IMR-90 (cell line): ENCODE measurements around the gene PDGFRA. TPM values are rescaled to one million over a fixed set of nuclear protein-coding genes. Genes with fewer than 3 reads are reported as not detected.

ENCODE experiments used
- ATAC-seq: fragments of 200-7000 bp; cut with Tn5 transposase; 2 replicates; pipeline ENCODE4 v1.9.1; 2020; ENCODE audit warnings: low read depth, mild to moderate bottlenecking, moderate library complexity
- BruUV-seq: library from RNA; stranded (reverse); fragments of 400-500 nt; replicated peaks from 2 replicates; lab custom pipeline; 2021; lab: Mats Ljungman, UMichigan
- CTCF ChIA-PET: fragments of 300-600 bp; formaldehyde crosslinking; extraction: SDS; loops from one replicate; lab custom pipeline; 2021; ENCODE audit warnings: antibody characterized with exemption; lab: Yijun Ruan, JAX
- POLR2A ChIA-PET: fragments of 300-600 bp; sonication (Branson Sonifier 250); formaldehyde crosslinking; loops from one replicate; lab custom pipeline; 2022; ENCODE audit warnings: antibody characterized with exemption; ENCODE audit not compliant: unreplicated experiment; lab: Charles Lee
- DNase-seq: peaks from one replicate; pipeline ENCODE4 v3.0.0; 2013
- H2AFZ ChIP-seq: replicated peaks from 2 replicates; pipeline ENCODE3; 2013; ENCODE audit warnings: low read length, mild to moderate bottlenecking; ENCODE audit not compliant: poor library complexity
- H2AK5ac ChIP-seq: 2 replicates; pipeline ENCODE4 v1.6.1; 2013; ENCODE audit warnings: low read depth, low read length, inconsistent platforms
- H2AK9ac ChIP-seq: replicated peaks from 2 replicates; pipeline ENCODE3; 2013; ENCODE audit warnings: mild to moderate bottlenecking, low read depth, low read length, moderate library complexity; ENCODE audit not compliant: poor library complexity
- H2BK120ac ChIP-seq: 2 replicates; pipeline ENCODE4 v1.6.1; 2013; ENCODE audit warnings: low read depth, low read length, inconsistent platforms
- H2BK15ac ChIP-seq: 3 replicates; pipeline ENCODE4 v1.6.1; 2013; ENCODE audit warnings: low read depth, low read length, inconsistent platforms
- H2BK20ac ChIP-seq: 2 replicates; pipeline ENCODE4 v1.6.1; 2013; ENCODE audit warnings: low read depth, mild to moderate bottlenecking, inconsistent platforms, low read length, moderate library complexity
- H2BK5ac ChIP-seq: 2 replicates; pipeline ENCODE4 v1.6.1; 2013; ENCODE audit warnings: mild to moderate bottlenecking, low read depth, low read length, inconsistent platforms; ENCODE audit not compliant: poor library complexity, severe bottlenecking
- H3K14ac ChIP-seq: replicated peaks from 2 replicates; pipeline ENCODE4 v1.6.1; 2013; ENCODE audit warnings: low read depth, low read length, inconsistent platforms
- H3K18ac ChIP-seq: 2 replicates; pipeline ENCODE4 v1.6.1; 2013; ENCODE audit warnings: low read depth, low read length, control low read depth
- H3K23ac ChIP-seq: 2 replicates; pipeline ENCODE4 v1.6.1; 2013; ENCODE audit warnings: low read depth, low read length, inconsistent platforms
- H3K27ac ChIP-seq: 2 replicates; pipeline ENCODE4 v1.5.1; 2013; ENCODE audit warnings: mild to moderate bottlenecking, control low read depth, low read length; ENCODE audit not compliant: insufficient read depth
- H3K27me3 ChIP-seq: 2 replicates; pipeline ENCODE4 v1.6.1; 2013; ENCODE audit warnings: low read length; ENCODE audit not compliant: control insufficient read depth, insufficient read depth
- H3K36me3 ChIP-seq: 2 replicates; pipeline ENCODE4 v1.6.1; 2013; ENCODE audit warnings: low read length, mixed read lengths; ENCODE audit not compliant: control insufficient read depth, insufficient read depth
- H3K4ac ChIP-seq: 2 replicates; pipeline ENCODE4 v1.6.1; 2013; ENCODE audit warnings: low read depth, low read length, inconsistent platforms
- H3K4me1 ChIP-seq: 2 replicates; pipeline ENCODE4 v1.6.1; 2013; ENCODE audit warnings: low read length, mixed read lengths; ENCODE audit not compliant: control insufficient read depth, insufficient read depth
- H3K4me2 ChIP-seq: 2 replicates; pipeline ENCODE4 v1.6.1; 2013; ENCODE audit warnings: low read depth, mild to moderate bottlenecking, control low read depth, low read length, moderate library complexity
- H3K4me3 ChIP-seq: 2 replicates; pipeline ENCODE4 v1.5.1; 2013; ENCODE audit warnings: low read depth, mild to moderate bottlenecking, control low read depth, low read length, moderate library complexity; ENCODE audit not compliant: insufficient read depth
- H3K56ac ChIP-seq: 2 replicates; pipeline ENCODE4 v1.6.1; 2013; ENCODE audit warnings: low read length, inconsistent platforms; ENCODE audit not compliant: insufficient read depth; ENCODE audit errors: extremely low read depth
- H3K79me1 ChIP-seq, 2 experiments: 2 replicates each; pipeline ENCODE4 v1.6.1; 2013; ENCODE audit warnings: low read length in 2 of 2, inconsistent platforms in 1 of 2, low read depth in 1 of 2
- H3K9ac ChIP-seq: 2 replicates; pipeline ENCODE4 v1.6.1; 2013; ENCODE audit warnings: low read depth, low read length, control low read depth
- H3K9me1 ChIP-seq: 2 replicates; pipeline ENCODE4 v1.6.1; 2013; ENCODE audit warnings: low read length, inconsistent platforms; ENCODE audit not compliant: insufficient read depth
- H3K9me3 ChIP-seq: 2 replicates; pipeline ENCODE4 v1.6.1; 2013; ENCODE audit warnings: low read length; ENCODE audit not compliant: control insufficient read depth, insufficient read depth
- H4K20me1 ChIP-seq: 2 replicates; pipeline ENCODE4 v1.6.1; 2013; ENCODE audit warnings: low read length, inconsistent platforms; ENCODE audit not compliant: insufficient read depth
- H4K5ac ChIP-seq: 2 replicates; pipeline ENCODE4 v1.6.1; 2013; ENCODE audit warnings: mild to moderate bottlenecking, low read depth, low read length, control low read depth
- H4K8ac ChIP-seq, 2 experiments: 2 replicates each; pipeline ENCODE4 v1.6.1; 2013; ENCODE audit warnings: low read depth in 2 of 2, low read length in 2 of 2, control low read depth in 1 of 2, inconsistent platforms in 1 of 2
- H4K91ac ChIP-seq: 2 replicates; pipeline ENCODE4 v1.6.1; 2013; ENCODE audit warnings: low read depth, low read length, inconsistent platforms; ENCODE audit not compliant: insufficient read depth
- BHLHE40 ChIP-seq: fragments of 150-350 bp; IDR thresholded peaks from 2 replicates; pipeline ENCODE4 v1.6.1; 2016; ENCODE audit warnings: mild to moderate bottlenecking, low read depth, low read length
- CHD1 ChIP-seq: IDR thresholded peaks from 2 replicates; pipeline ENCODE4 v1.6.1; 2012; ENCODE audit warnings: low read depth, low read length, improper control_type of control experiment
- MAZ ChIP-seq: IDR thresholded peaks from 2 replicates; pipeline ENCODE4 v1.6.1; 2012; ENCODE audit warnings: low read depth, mild to moderate bottlenecking, low read length, improper control_type of control experiment, moderate library complexity, borderline replicate concordance
- RAD21 ChIP-seq: IDR thresholded peaks from 2 replicates; pipeline ENCODE4 v1.6.1; 2012; ENCODE audit warnings: low read length, improper control_type of control experiment
- RCOR1 ChIP-seq: IDR thresholded peaks from 2 replicates; pipeline ENCODE4 v1.6.1; 2012; ENCODE audit warnings: mild to moderate bottlenecking, low read length, improper control_type of control experiment; ENCODE audit not compliant: insufficient replicate concordance
- RFX5 ChIP-seq: IDR thresholded peaks from 2 replicates; pipeline ENCODE4 v1.8.0; 2012; ENCODE audit warnings: low read depth, mild to moderate bottlenecking, low read length, moderate library complexity
- SMC3 ChIP-seq: fragments of 150-350 bp; IDR thresholded peaks from 2 replicates; pipeline ENCODE4 v1.6.1; 2016; ENCODE audit warnings: low read depth, mild to moderate bottlenecking, antibody characterized with exemption, low read length, moderate library complexity
- USF2 ChIP-seq: fragments of 150-350 bp; IDR thresholded peaks from 2 replicates; pipeline ENCODE4 v1.6.1; 2017; ENCODE audit warnings: mild to moderate bottlenecking, antibody characterized with exemption, low read length, low read depth
- WGBS, 2 experiments: methylation state at CpG; one replicate each; pipeline versions ENCODE4 v1.1.5 to v1.1.7; 2013; ENCODE audit warnings: missing lambda C conversion rate in 2 of 2; ENCODE audit not compliant: insufficient read length in 1 of 2; ENCODE audit errors: extremely low coverage in 2 of 2; 5-methylcytosine and 5-hydroxymethylcytosine counted together
- dilution Hi-C: fragments of 300-500 bp; cut with HindIII; formaldehyde crosslinking; loops from one replicate; pipeline ENCODE4 v1.14.3; 2018; ENCODE audit warnings: low sequenced_read_pairs; ENCODE audit not compliant: unreplicated experiment
- in situ Hi-C: fragments of 300-500 bp; cut with MboI; formaldehyde crosslinking; loops from 3 replicates; pipeline ENCODE4 v1.14.3; 2019; ENCODE audit warnings: low sequenced_read_pairs, inconsistent platforms, mixed read lengths
- intact Hi-C: fragments of 100-400 bp; cut with micrococcal nuclease; formaldehyde crosslinking; loops from 2 replicates; pipeline ENCODE4 v1.10.0; 2022
- polyA plus RNA-seq, 3 experiments: library from polyadenylated mRNA; depleted of rRNA; stranded (reverse); fragments of >200 nt; gene quantifications; 2 replicates each; pipeline ENCODE4 v1.2.3, GENCODE V29; 2012; ENCODE audit warnings: low replicate concordance in 1 of 3
- total RNA-seq: library from RNA; depleted of rRNA; stranded (reverse); fragments of >200 nt; gene quantifications from 2 replicates; pipeline ENCODE4 v1.2.3, GENCODE V29; 2012

Gene PDGFRA
- total and polyA plus RNA-seq, 2 of the 4 experiments (the other 2 are of a cell fraction) = 60.8 to 168 TPM

GRCh38 chr4:54317690-54318089, 88.6 kb downstream of the PDGFRA start:
- Histone ChIP-seq H3K79me1 (no peaks in the 10 kb centered on the region), H2BK120ac (no peak overlapping the region), H3K9ac (no peak overlapping the region), H3K27ac (no peak overlapping the region), H3K27me3 (no peaks in the 10 kb centered on the region; the same call in 1 of the 2 replicates), H4K91ac (no peak overlapping the region), H3K4me1 (no peaks in the 10 kb centered on the region), H2BK5ac (no peak overlapping the region), H3K4me3 (no peak overlapping the region), H2BK20ac (no peak overlapping the region), H3K14ac (no peak overlapping the region), H2AK5ac (no peak overlapping the region), H2AK9ac (no peak overlapping the region), H2BK15ac (no peak overlapping the region), H3K56ac (no peak overlapping the region), H2AFZ (no peak overlapping the region), H3K9me3 (no peaks in the 10 kb centered on the region), H3K4me2 (no peak overlapping the region), H3K36me3 (no peaks in the 10 kb centered on the region), H4K5ac (no peak overlapping the region), H4K20me1 (no peaks in the 10 kb centered on the region), H4K8ac (no peak overlapping the region), H3K9me1 (no peaks in the 10 kb centered on the region), H3K18ac (no peak overlapping the region), H3K4ac (no peak overlapping the region), H3K23ac (no peak overlapping the region)
- no peak for ATAC-seq
- TF ChIP-seq RAD21 (no peak), SMC3 (no peak), RCOR1 (no peak), MAZ (no peak), USF2 (0 out of 2 replicates have a peak, but pooled peaks have one; percentile 27), CHD1 (no peak), RFX5 (no peak), BHLHE40 (no peak)
- WGBS, 2 experiments = no CpG with 5 or more reads among the region's 2 CpGs
- in situ Hi-C loops = loop anchor here (10.0 kb wide), 1 partner anchor 1007 kb away; no protein-coding TSS in a partner anchor
- no TSS peak for BruUV-seq
- intact Hi-C loops = loop anchor here (10.0 kb wide), 1 partner anchor 1007 kb away; no protein-coding TSS in a partner anchor
- DNase-seq = no peak
- dilution Hi-C loops = no loop called here
- ChIA-PET CTCF (no interaction called here), POLR2A (no interaction called here)
